HEK293T (cell line): ENCODE measurements around the gene NFATC1.

Experiments used
- CTCF ChIA-PET: fragments of 350-600 bp; formaldehyde crosslinking; extraction: SDS; loops from one replicate; lab custom pipeline; 2021; ENCODE audit warnings: antibody characterized with exemption, inconsistent platforms; lab: Yijun Ruan, JAX
- POLR2A ChIA-PET: fragments of 350-600 bp; formaldehyde crosslinking; extraction: SDS; loops from one replicate; lab custom pipeline; 2020; ENCODE audit warnings: antibody characterized with exemption, inconsistent platforms; lab: Yijun Ruan, JAX
- DNase-seq: peaks from one replicate; pipeline ENCODE4 v3.0.0; 2012; ENCODE audit warnings: mixed read lengths; ENCODE audit errors: extremely low spot score
- ARNT ChIP-seq: fragments of 450-650 bp; IDR thresholded peaks from 2 replicates; pipeline ENCODE4 v1.6.1; 2017; ENCODE audit warnings: mild to moderate bottlenecking
- BHLHE40 ChIP-seq: fragments of 450-650 bp; IDR thresholded peaks from 2 replicates; pipeline ENCODE4 v1.6.1; 2016; ENCODE audit warnings: mild to moderate bottlenecking, moderate library complexity, borderline replicate concordance
- CTBP1 ChIP-seq: fragments of 450-650 bp; IDR thresholded peaks from 2 replicates; pipeline ENCODE4 v1.6.1; 2016; ENCODE audit warnings: borderline replicate concordance
- ELF4 ChIP-seq: fragments of 450-650 bp; IDR thresholded peaks from 2 replicates; pipeline ENCODE4 v1.6.1; 2017; ENCODE audit warnings: antibody characterized with exemption
- FOXA1 ChIP-seq: fragments of 450-650 bp; IDR thresholded peaks from 2 replicates; pipeline ENCODE4 v1.6.1; 2016; ENCODE audit warnings: mild to moderate bottlenecking
- FOXK2 ChIP-seq: fragments of 450-650 bp; IDR thresholded peaks from 2 replicates; pipeline ENCODE4 v1.6.1; 2016; ENCODE audit warnings: mild to moderate bottlenecking
- FOXM1 ChIP-seq: fragments of 450-650 bp; IDR thresholded peaks from 2 replicates; pipeline ENCODE4 v1.6.1; 2017; ENCODE audit warnings: mild to moderate bottlenecking, borderline replicate concordance
- HDGF ChIP-seq: fragments of 450-650 bp; IDR thresholded peaks from 2 replicates; pipeline ENCODE4 v1.6.1; 2017; ENCODE audit warnings: antibody characterized with exemption, borderline replicate concordance
- L3MBTL2 ChIP-seq: fragments of 450-650 bp; conservative IDR thresholded peaks from 2 replicates; pipeline ENCODE4 v1.6.1; 2016; ENCODE audit warnings: mild to moderate bottlenecking
- LEF1 ChIP-seq: fragments of 450-650 bp; IDR thresholded peaks from 2 replicates; pipeline ENCODE4 v1.6.1; 2017; ENCODE audit warnings: mild to moderate bottlenecking, borderline replicate concordance
- NFRKB ChIP-seq: fragments of 450-650 bp; IDR thresholded peaks from 2 replicates; pipeline ENCODE4 v1.6.1; 2016; ENCODE audit warnings: mild to moderate bottlenecking, moderate library complexity
- PKNOX1 ChIP-seq: fragments of 450-650 bp; IDR thresholded peaks from 2 replicates; pipeline ENCODE4 v1.6.1; 2016
- SP1 ChIP-seq: fragments of 450-650 bp; IDR thresholded peaks from 2 replicates; pipeline ENCODE4 v1.6.1; 2017
- SUZ12 ChIP-seq: fragments of 450-650 bp; IDR thresholded peaks from 2 replicates; pipeline ENCODE4 v1.6.1; 2016; ENCODE audit warnings: mild to moderate bottlenecking
- TARDBP ChIP-seq: fragments of 450-650 bp; IDR thresholded peaks from 2 replicates; pipeline ENCODE4 v1.6.1; 2016
- ZNF384 ChIP-seq: fragments of 450-650 bp; IDR thresholded peaks from 2 replicates; pipeline ENCODE4 v1.6.1; 2016

NFATC1 gene

GRCh38 chr18:79445696-79446561, 50.2 kb downstream of the NFATC1 start:
- no peak for TF ChIP-seq ELF4
- no peak for TF ChIP-seq CTBP1
- no peak for TF ChIP-seq FOXA1
- TF ChIP-seq ZNF384: no peak
- TF ChIP-seq ARNT: no peak
- no peak for TF ChIP-seq HDGF
- no peak for TF ChIP-seq PKNOX1
- no peak for TF ChIP-seq FOXM1
- no peak for TF ChIP-seq TARDBP
- no peak for TF ChIP-seq SUZ12
- no peak for TF ChIP-seq FOXK2
- TF ChIP-seq BHLHE40: no peak
- TF ChIP-seq NFRKB: no peak
- no peak for TF ChIP-seq LEF1
- no peak for TF ChIP-seq SP1
- TF ChIP-seq L3MBTL2: no peak
- no peak for DNase-seq
- ChIA-PET POLR2A (no interaction called here), CTCF (no interaction called here)

- POLR2A ChIA-PET: no interaction called here
- TF ChIP-seq FOXM1 (no peak), TARDBP (no peak), ZNF384 (no peak), CTBP1 (no peak), BHLHE40 (no peak), SUZ12 (no peak), ELF4 (no peak), FOXA1 (no peak), L3MBTL2 (no peak), ARNT (no peak), LEF1 (no peak), SP1 (no peak)
- DNase-seq: no peak
- CTCF ChIA-PET: no interaction called here
Measured at GRCh38 chr18:79446931-79447330, 51.2 kb downstream of the NFATC1 start.

- TF ChIP-seq HDGF (no peak), PKNOX1 (no peak), ELF4 (no peak), LEF1 (no peak), FOXA1 (no peak), FOXM1 (no peak), BHLHE40 (no peak), TARDBP (no peak), CTBP1 (no peak), NFRKB (no peak), SP1 (no peak), FOXK2 (no peak), ARNT (no peak), L3MBTL2 (no peak), ZNF384 (no peak), SUZ12 (no peak)
- ChIA-PET CTCF (no interaction called here), POLR2A (no interaction called here)
- no peak for DNase-seq
Measured at GRCh38 chr18:79447703-79448367, 52.1 kb downstream of the NFATC1 start.

GRCh38 chr18:79448621-79449020, 52.9 kb downstream of the NFATC1 start:
- ChIA-PET POLR2A (no interaction called here), CTCF (no interaction called here)
- DNase-seq: no peak
- no peak for TF ChIP-seq L3MBTL2

- TF ChIP-seq NFRKB: no peak
- no peak for TF ChIP-seq BHLHE40
- no peak for TF ChIP-seq SP1
- TF ChIP-seq FOXM1: no peak
- no peak for TF ChIP-seq FOXK2
- TF ChIP-seq HDGF: no peak
- TF ChIP-seq LEF1: no peak
- no peak for TF ChIP-seq ARNT
- no peak for TF ChIP-seq L3MBTL2
- TF ChIP-seq ZNF384: no peak
- TF ChIP-seq SUZ12: no peak
- no peak for TF ChIP-seq PKNOX1
- no peak for TF ChIP-seq CTBP1
- no peak for DNase-seq
- ChIA-PET POLR2A (no interaction called here), CTCF (no interaction called here)
Measured at GRCh38 chr18:79449551-79450288, 54.0 kb downstream of the NFATC1 start.
